HTERT RPE-1 (cell line): Measurements from ENCODE around the gene CPNE2.

Experiments
- in situ Hi-C: fragments of 300-500 bp; cut with MboI; formaldehyde crosslinking; loops from 4 replicates; pipeline ENCODE4 v1.14.3; 2020; ENCODE audit warnings: low sequenced_read_pairs

The CPNE2 gene

GRCh38 chr16:57191056-57191571 lies 98.7 kb downstream of the CPNE2 start:
- in situ Hi-C loops = no loop called here

DNA sequence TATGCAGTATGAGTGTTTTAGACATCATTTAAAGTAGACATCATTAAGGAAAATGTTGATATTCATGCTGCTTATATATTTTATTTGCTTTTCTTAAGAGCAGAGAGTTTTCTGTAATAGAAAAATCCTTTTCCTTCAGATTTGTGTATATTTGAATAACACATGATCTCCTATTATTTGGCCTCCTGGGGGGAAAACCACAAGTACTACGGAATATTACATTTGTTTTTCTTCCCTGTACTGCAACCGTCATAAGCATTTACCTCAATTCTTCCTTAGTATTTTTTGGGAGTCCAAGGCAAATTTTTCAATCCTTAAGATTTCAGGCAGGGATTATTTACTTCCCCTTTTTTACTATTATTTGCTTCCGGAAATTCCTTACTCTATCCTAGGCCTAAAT lies 99.8 kb downstream of the CPNE2 start:
- in situ Hi-C loops = no loop called here

GRCh38 chr16:57192720-57193486 lies 100.5 kb downstream of the CPNE2 start:
- in situ Hi-C loops = no loop called here

DNA sequence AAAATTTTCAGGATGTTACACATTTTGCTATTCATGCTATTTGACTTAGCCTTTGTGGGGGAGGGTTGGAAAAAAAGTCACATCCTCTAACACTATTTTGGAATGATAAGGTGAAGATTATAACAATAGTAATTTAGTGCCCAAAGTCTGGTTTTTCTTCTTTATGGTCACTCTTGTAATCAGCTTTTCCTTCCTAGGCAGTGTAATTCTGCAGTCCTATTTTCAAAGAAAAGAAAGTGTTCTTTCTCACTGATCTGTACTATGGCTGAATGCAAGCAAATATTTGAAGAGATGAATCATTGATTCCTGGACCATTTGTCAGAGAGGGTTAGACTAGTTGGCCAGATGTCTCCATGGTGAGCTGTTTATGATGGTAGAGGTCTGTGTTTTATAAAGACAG lies 102.1 kb downstream of the CPNE2 start:
- in situ Hi-C loops = no loop called here

DNA sequence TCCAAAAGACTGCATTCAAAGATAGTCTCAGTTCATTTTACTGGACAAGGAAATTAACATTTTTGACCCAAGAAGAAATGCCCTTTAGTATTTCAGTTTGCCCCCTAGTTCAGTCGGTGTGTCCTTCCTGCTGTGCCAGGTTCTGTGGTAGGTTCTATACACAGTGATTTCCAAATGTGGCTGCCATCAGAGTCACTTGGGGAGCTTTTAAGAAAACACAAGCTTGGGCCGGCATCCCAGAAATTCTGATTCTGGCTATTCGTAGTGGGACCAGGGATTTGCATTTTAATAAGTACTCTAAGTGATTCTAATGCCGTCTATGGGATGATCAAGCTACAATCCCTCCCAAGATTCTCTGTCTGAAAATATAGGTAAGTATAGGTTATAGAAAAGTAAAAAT lies 103.9 kb downstream of the CPNE2 start:
- in situ Hi-C loops = no loop called here

DNA sequence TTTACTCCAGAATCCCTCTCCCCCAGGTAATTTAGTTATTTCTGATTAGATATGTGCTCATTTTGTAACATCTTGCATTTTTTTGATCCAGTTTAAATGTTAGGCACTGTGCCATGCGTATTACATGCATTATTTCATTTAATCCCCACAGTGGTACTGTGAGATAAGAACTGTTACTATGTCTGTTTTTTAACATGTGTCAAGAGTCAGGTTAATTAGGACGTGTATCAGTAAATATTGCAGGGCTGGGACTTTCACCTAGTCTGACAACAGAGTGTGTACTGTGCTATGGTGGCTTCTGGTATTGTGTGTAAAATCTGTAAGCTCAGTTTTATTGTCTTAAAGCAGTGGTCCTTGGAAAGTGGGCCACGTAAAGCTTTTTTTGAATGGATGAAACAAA lies 104.4 kb downstream of the CPNE2 start:
- in situ Hi-C loops = no loop called here
